ENCODE results near the gene GULP1.

The GULP1 gene

DNA sequence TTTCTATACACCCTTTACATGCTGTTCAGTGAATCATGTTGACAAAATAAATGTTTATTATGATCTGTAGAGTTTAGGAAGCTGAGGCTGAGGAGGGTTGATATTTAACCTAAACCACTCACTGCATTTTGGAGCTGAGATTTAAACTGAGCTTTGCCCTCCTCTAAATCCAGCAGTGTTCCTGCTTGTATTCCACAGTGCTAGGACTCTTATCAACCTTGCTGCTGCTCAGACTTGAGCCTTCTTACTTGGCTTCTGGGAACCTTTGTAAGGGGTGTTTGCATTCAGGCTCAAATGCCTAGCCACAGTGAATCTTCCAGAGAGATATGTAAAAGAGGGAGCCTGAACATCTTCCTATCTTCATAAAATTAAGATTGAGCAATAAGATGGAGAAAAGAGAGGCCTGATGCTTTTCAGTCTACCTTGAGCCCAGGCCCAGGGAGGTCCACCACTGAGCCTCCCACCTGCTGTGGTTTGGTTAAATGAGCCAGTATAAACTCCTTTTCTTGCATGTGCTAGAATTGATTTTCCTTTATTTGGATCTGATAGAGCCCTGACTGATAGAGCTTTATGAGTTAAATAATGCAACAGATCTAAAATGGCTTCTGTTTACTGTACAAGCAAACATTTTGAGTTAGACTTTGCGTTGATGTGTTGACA, 149.7 kb downstream of the GULP1 start:
- no peak overlapping the region for H3K27ac ChIP-seq

DNA sequence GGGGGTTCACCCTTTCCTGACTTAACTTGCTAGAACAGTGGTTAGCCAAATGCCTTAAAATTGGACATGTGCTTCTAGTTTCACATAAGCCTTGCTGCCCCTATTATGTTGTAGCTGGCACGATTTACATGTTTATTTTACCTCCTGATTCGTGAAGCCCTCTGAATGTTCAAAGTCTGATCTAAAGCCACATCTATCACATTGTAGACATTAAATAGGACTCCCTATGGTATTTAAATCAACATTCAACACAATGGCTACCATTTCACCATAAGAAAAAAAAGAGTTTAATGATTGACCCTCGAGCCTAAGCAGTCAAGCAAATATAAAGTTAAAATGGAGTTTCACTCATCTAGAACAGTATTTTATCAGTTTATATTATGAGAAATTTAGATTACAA, 151.5 kb downstream of the GULP1 start:
- H3K27ac ChIP-seq, result no peak overlapping the region
- TF ChIP-seq, protein P1, sequence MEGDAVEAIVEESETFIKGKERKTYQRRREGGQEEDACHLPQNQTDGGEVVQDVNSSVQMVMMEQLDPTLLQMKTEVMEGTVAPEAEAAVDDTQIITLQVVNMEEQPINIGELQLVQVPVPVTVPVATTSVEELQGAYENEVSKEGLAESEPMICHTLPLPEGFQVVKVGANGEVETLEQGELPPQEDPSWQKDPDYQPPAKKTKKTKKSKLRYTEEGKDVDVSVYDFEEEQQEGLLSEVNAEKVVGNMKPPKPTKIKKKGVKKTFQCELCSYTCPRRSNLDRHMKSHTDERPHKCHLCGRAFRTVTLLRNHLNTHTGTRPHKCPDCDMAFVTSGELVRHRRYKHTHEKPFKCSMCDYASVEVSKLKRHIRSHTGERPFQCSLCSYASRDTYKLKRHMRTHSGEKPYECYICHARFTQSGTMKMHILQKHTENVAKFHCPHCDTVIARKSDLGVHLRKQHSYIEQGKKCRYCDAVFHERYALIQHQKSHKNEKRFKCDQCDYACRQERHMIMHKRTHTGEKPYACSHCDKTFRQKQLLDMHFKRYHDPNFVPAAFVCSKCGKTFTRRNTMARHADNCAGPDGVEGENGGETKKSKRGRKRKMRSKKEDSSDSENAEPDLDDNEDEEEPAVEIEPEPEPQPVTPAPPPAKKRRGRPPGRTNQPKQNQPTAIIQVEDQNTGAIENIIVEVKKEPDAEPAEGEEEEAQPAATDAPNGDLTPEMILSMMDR (conservative IDR thresholded peaks at IDR 0.05), result no peak

More for the DNA sequence above, 149.7 kb downstream of the GULP1 start:
- TF ChIP-seq, protein P1 (conservative IDR thresholded peaks at IDR 0.05), result no peak

DNA sequence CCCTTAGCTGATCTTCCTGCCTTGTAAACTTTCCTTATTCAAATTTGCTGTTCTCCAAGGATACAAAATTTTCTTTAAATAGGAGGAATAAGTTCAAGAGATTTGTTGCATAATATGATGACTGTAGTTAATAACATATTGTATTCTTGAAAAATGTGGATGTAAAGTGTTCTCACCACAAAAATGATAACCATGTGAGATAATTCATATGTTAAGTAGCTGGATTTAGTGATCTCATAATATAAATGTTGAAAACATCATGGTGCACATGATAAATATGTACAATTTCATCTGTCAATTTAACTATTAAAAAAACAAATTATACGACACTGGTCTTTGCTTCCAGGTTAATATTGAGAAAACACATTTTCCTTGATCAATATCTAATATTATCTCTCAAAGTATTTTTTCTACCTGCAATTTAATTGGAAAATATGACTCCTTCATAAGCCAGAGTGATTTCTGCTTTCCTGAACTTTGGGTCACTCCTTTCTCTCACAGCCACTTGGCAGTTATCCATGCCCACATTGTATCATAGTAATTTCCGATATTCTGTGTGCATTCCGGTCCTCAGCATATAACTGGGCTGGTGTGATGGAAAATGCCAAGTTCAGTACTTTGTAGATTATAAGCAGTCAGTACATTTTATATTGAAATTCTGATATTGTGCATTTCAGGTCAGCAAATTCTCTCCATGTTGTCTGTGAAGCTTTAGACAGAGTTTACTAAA, 152.6 kb downstream of the GULP1 start:
- no peak overlapping the region for H3K27ac ChIP-seq
- TF ChIP-seq, protein P1 (conservative IDR thresholded peaks at IDR 0.05), result no peak

DNA sequence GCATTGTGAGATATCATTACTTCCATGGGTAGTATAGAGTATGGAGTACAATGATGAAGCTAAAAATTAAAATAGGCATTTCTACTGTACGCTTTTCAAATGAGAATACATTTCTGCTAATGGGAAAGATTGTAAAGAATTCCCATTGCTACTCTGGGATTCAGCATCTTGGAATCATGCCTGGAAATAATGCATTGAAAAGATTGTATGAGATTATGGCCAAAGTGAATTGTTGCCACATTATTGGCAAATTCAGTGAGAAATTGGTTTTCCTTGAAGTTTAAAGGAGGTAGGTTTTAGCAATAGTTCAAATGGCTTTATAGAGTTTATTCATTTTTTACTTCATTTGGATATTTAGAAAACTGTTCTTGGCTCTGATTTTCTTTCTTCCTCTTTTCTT, 157.9 kb downstream of the GULP1 start:
- TF ChIP-seq, protein P1 (conservative IDR thresholded peaks at IDR 0.05), result no peak
- no peak overlapping the region for H3K27ac ChIP-seq

DNA sequence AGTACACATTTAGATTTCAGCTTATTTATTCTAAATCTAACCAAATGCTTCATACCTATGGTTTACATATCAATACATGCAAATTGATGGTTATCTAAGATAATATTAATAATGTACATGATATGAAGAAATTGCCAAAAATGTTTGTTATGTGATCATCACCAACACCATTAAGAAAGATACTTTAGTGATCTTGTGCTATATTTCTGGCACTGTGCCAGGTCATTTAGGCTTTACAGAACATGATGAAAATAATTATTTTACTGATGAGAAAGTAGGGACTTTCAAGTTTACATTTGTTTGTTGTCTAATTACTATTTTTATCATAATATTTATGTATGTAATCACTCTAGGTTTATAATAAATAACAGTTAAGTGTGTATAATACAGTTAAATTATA, 158.3 kb downstream of the GULP1 start:
- TF ChIP-seq, protein P1 (conservative IDR thresholded peaks at IDR 0.05), result no peak
- H3K27ac ChIP-seq, result no peak overlapping the region

DNA sequence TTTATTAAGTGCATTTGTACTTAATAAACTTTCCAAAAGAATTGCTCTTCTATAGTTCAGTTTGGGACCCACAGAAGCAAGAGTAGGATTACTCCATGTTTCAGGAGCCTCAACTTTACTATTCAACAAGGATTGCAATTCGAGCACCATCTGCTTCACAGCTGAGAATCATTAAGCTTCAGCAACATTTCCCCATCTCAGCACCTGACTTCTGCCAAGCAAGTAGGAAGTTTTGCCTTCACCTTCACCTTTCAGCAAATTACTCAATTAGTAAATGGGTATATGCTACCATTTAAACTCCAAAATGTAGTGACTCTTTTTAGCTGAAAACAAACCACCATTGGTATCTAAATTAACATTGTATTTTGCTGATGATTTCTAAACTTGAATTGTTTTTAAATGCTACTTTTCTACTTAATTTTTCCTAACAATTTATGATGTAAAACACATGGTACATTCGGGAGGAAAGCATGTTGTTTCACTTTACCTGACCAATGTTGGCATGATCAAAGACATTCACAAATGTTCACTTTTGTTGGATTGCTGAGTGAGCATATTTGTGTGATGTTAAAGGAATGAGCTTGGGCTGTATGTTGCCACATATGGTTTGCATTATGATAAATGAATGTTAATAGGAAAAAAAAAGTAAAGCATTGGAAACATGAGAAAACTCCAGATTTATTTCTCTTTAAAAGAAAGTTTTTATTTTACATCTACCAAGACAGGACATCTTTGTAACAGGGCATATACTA, 159.2 kb downstream of the GULP1 start:
- TF ChIP-seq, protein P1 (conservative IDR thresholded peaks at IDR 0.05), result no peak
- no peak overlapping the region for H3K27ac ChIP-seq

DNA sequence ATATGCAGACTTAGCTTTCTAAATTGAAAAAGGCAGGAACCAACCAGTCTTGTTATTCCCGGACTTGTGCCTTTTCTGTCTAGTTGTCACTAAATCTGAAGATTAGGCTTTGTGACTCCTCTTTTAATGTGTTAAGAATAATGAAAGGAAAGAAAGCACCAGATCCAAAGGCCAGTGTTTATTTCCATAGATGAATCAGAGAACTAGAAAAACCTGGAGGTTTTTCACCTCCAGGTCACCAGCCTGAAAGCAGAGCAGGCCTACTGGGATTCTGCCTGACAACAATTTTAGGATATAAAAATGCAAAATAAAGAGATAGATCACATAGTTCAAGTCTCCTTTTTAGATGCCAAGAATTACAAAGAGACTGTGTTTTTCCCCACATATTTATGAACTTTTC, 160.4 kb downstream of the GULP1 start:
- no peak overlapping the region for H3K27ac ChIP-seq
- TF ChIP-seq, protein P1 (conservative IDR thresholded peaks at IDR 0.05), result no peak
